SK-N-SH treated with all-trans-retinoic acid at 6 μM for 48 hours (cell line): ENCODE data around the gene LRAT.

Experiments
- ATAC-seq: fragments of 200-7000 bp; cut with Tn5 transposase; 3 replicates; pipeline ENCODE4 v1.9.1; 2020; ENCODE audit warnings: mild to moderate bottlenecking, moderate library complexity
- ARNTL ChIP-seq: fragments of 450-650 bp; formaldehyde crosslinking; IDR thresholded peaks from 2 replicates; pipeline ENCODE4 v1.5.0; 2020; ENCODE audit warnings: low read depth, mild to moderate bottlenecking, moderate library complexity, borderline replicate concordance
- BACH2 ChIP-seq: fragments of 250-450 bp; sonication (Bioruptor Pico); IDR thresholded peaks from 2 replicates; pipeline ENCODE4 v1.9.0; 2021; ENCODE audit warnings: mild to moderate bottlenecking, borderline replicate concordance
- CREB5 ChIP-seq: fragments of 250-450 bp; sonication (Bioruptor Pico); IDR thresholded peaks from 2 replicates; pipeline ENCODE4 v1.5.1; 2020; ENCODE audit warnings: low read depth, mild to moderate bottlenecking, moderate library complexity
- CSDC2 ChIP-seq: fragments of 250-450 bp; sonication (Bioruptor Pico); IDR thresholded peaks from 2 replicates; pipeline ENCODE4 v1.5.0; 2020; ENCODE audit warnings: mild to moderate bottlenecking, moderate library complexity
- CSRNP3 ChIP-seq: fragments of 250-450 bp; sonication (Bioruptor Pico); IDR thresholded peaks from 2 replicates; pipeline ENCODE4 v1.5.1; 2021; ENCODE audit warnings: mild to moderate bottlenecking, moderate library complexity
- ESRRG ChIP-seq: fragments of 250-450 bp; sonication (Bioruptor Pico); IDR thresholded peaks from 2 replicates; pipeline ENCODE4 v1.6.1; 2021; ENCODE audit warnings: mild to moderate bottlenecking
- GLIS3 ChIP-seq: fragments of 250-450 bp; sonication (Bioruptor Pico); IDR thresholded peaks from 2 replicates; pipeline ENCODE4 v1.5.0; 2020; ENCODE audit warnings: mild to moderate bottlenecking, moderate library complexity
- ISL1 ChIP-seq: fragments of 250-450 bp; sonication (Bioruptor Pico); IDR thresholded peaks from 2 replicates; pipeline ENCODE4 v2.1.2; 2022; ENCODE audit warnings: mild to moderate bottlenecking, moderate library complexity
- OSR1 ChIP-seq: fragments of 250-450 bp; sonication (Bioruptor Pico); IDR thresholded peaks from 2 replicates; pipeline ENCODE4 v1.8.0; 2022; ENCODE audit warnings: moderate library complexity, mild to moderate bottlenecking, inconsistent platforms
- PATZ1 ChIP-seq: fragments of 250-450 bp; sonication (Bioruptor Pico); IDR thresholded peaks from 2 replicates; pipeline ENCODE4 v1.8.0; 2020; ENCODE audit warnings: mild to moderate bottlenecking, moderate library complexity, borderline replicate concordance
- POU6F1 ChIP-seq: fragments of 250-450 bp; sonication (Bioruptor Pico); IDR thresholded peaks from 2 replicates; pipeline ENCODE4 v1.8.0; 2021; ENCODE audit warnings: low read depth, mild to moderate bottlenecking, moderate library complexity, borderline replicate concordance
- PPARA ChIP-seq: fragments of 250-450 bp; sonication (Bioruptor Pico); IDR thresholded peaks from 2 replicates; pipeline ENCODE4 v1.5.0; 2020; ENCODE audit warnings: mild to moderate bottlenecking, borderline replicate concordance
- SNAI2 ChIP-seq: fragments of 250-450 bp; sonication (Bioruptor Pico); IDR thresholded peaks from 2 replicates; pipeline ENCODE4 v1.5.0; 2020; ENCODE audit warnings: mild to moderate bottlenecking, moderate library complexity
- TCF4 ChIP-seq: fragments of 250-450 bp; sonication (Bioruptor Pico); IDR thresholded peaks from 2 replicates; pipeline ENCODE4 v1.8.0; 2021; ENCODE audit warnings: mild to moderate bottlenecking, moderate library complexity, borderline replicate concordance
- TOX ChIP-seq: fragments of 250-450 bp; sonication (Bioruptor Pico); IDR thresholded peaks from 2 replicates; pipeline ENCODE4 v1.8.0; 2021; ENCODE audit warnings: mild to moderate bottlenecking, moderate library complexity, borderline replicate concordance
- TSHZ2 ChIP-seq: fragments of 250-450 bp; sonication (Bioruptor Pico); IDR thresholded peaks from 2 replicates; pipeline ENCODE4 v1.5.0; 2020; ENCODE audit warnings: mild to moderate bottlenecking, moderate library complexity
- ZC3H10 ChIP-seq: fragments of 250-450 bp; sonication (Bioruptor Pico); IDR thresholded peaks from 2 replicates; pipeline ENCODE4 v1.5.1; 2021; ENCODE audit warnings: mild to moderate bottlenecking, moderate library complexity
- ZFP3 ChIP-seq: fragments of 250-450 bp; sonication (Bioruptor Pico); IDR thresholded peaks from 2 replicates; pipeline ENCODE4 v1.5.0; 2020; ENCODE audit warnings: mild to moderate bottlenecking, moderate library complexity
- ZNF565 ChIP-seq: fragments of 450-650 bp; formaldehyde crosslinking; conservative IDR thresholded peaks from 2 replicates; pipeline ENCODE4 v1.5.0; 2020; ENCODE audit warnings: low read depth, mild to moderate bottlenecking, moderate library complexity
- ZNF70 ChIP-seq: fragments of 450-650 bp; formaldehyde crosslinking; IDR thresholded peaks from 2 replicates; pipeline ENCODE4 v1.5.0; 2020; ENCODE audit warnings: mild to moderate bottlenecking, moderate library complexity
- ZNF8 ChIP-seq: fragments of 450-650 bp; formaldehyde crosslinking; IDR thresholded peaks from 2 replicates; pipeline ENCODE4 v1.5.0; 2020; ENCODE audit warnings: mild to moderate bottlenecking, moderate library complexity

The LRAT gene

GRCh38 chr4:154757713-154758112, 13.9 kb downstream of the LRAT start:
- TF ChIP-seq OSR1 (no peak), TOX (CRISPR knock-in tag) (no peak), SNAI2 (no peak), POU6F1 (CRISPR knock-in tag) (no peak), ZFP3 (CRISPR knock-in tag) (no peak), ESRRG (CRISPR knock-in tag) (no peak), ZNF8 (CRISPR knock-in tag) (no peak)
- no peak for ATAC-seq

- no peak for ATAC-seq
- TF ChIP-seq CSRNP3 (CRISPR knock-in tag) (no peak), SNAI2 (no peak), TCF4 (CRISPR knock-in tag) (no peak)
- TF ChIP-seq, all 23 proteins: peak for 0
Observed at GRCh38 chr4:154760895-154761294, 17.1 kb downstream of the LRAT start.

GRCh38 chr4:154778264-154778663, 34.5 kb downstream of the LRAT start:
- TF ChIP-seq ARNTL (CRISPR knock-in tag) (no peak), OSR1 (no peak), PPARA (no peak), GLIS3 (CRISPR knock-in tag) (no peak), ZNF565 (CRISPR knock-in tag) (no peak), CSDC2 (CRISPR knock-in tag) (no peak), ZNF70 (CRISPR knock-in tag) (no peak), TCF4 (CRISPR knock-in tag) (no peak), ESRRG (CRISPR knock-in tag) (no peak), ISL1 (CRISPR knock-in tag) (no peak), SNAI2 (no peak), TSHZ2 (CRISPR knock-in tag) (no peak), ZNF8 (CRISPR knock-in tag) (no peak), ZC3H10 (CRISPR knock-in tag) (no peak), CSRNP3 (CRISPR knock-in tag) (no peak), CREB5 (CRISPR knock-in tag) (no peak), TOX (CRISPR knock-in tag) (no peak), BACH2 (no peak), PATZ1 (CRISPR knock-in tag) (no peak), ZFP3 (CRISPR knock-in tag) (no peak)
- no peak for ATAC-seq
